Measurements from ENCODE around the gene RNF213.

GRCh38 chr17:80365001-80365965 lies 104.6 kb downstream of the RNF213 start:
- TF ChIP-seq CTCF (optimal IDR thresholded peaks at IDR 0.05 in 1 of 3, IDR thresholded peaks at IDR 0.05 in 1 of 3, conservative IDR thresholded peaks at IDR 0.05 in 1 of 3; ENCODE audit: extremely low read depth in 1 of 3, insufficient read depth in 2 of 3, low read length in 3 of 3) (no peak), EZH2 (IDR thresholded peaks at IDR 0.05; ENCODE audit: low read length) (no peak)

Measured in keratinocyte (primary cell).